Lung microvascular endothelial cell (primary cell): ENCODE measurements around the gene VPS37C. TPM values are rescaled to one million over a fixed set of nuclear protein-coding genes. Genes with fewer than 3 reads are reported as not detected.
"Not testable (repeated sequence)": the region's sequence is repeated elsewhere in the genome, so short reads cannot be mapped to it uniquely, and the experiment has no call there.

ENCODE experiments used
- DNase-seq, 2 donors: peaks; one replicate each; pipeline versions ENCODE4 v3.0.0 to v3.0.0-alpha.2; 2010; ENCODE audit warnings: low read depth in 2 of 2
- total RNA-seq: library from RNA; depleted of rRNA; stranded (reverse); fragments of >200 nt; gene quantifications from 2 replicates; pipeline ENCODE4 v1.2.1, GENCODE V29; 2014

Gene VPS37C
- total RNA-seq, result 4.4 and 6.2 TPM in 2 replicates

DNA sequence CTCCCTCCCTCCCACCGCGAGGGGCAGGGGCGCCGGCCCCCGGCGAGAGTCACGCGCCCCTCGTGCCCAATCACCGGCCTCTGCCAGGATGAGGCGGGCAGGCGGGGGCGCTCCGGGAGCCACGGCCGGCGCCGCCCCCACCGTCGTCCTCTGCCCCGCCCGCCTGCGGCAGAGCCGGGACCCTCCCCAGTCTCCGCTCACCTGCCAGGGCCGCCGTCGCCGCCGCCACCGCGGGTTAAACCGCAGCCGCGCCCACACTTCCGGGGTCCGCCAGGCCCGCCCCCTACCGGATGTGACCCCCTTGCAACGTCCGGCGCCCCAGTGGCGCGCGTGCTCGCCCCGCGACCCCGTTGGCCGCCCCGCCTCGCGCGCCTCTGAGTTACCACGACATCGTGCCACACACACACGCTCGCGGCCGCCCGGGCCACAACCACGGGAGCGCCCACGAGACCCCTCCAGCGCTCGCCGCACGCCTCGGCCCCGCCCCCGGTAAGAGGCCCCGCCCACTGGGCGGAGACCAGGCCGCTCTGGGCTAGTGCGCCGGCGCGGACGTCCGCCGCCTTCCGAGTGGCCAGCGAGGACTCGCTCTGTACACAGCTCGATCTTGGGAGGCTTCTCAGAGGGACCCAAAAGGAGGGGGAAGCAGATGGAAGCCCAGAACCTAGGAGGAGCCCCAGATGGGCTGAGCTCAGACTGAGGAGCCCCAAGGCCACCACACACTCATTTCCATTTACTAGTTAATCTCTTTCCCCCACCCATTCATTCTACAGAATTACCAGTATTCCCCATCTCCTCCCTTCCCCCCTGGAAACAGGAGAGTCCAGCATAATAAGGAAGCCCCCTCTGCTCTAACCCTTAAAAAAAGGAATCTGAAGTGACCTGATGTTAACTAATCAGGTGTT is at the start of gene VPS37C:
VPS37C (minus strand) TSS at position 237 of the 902 bp plus-strand sequence. CDS start 22,597 bp downstream, outside the sequence.
- peak; percentile 85 to 90 for DNase-seq

DNA sequence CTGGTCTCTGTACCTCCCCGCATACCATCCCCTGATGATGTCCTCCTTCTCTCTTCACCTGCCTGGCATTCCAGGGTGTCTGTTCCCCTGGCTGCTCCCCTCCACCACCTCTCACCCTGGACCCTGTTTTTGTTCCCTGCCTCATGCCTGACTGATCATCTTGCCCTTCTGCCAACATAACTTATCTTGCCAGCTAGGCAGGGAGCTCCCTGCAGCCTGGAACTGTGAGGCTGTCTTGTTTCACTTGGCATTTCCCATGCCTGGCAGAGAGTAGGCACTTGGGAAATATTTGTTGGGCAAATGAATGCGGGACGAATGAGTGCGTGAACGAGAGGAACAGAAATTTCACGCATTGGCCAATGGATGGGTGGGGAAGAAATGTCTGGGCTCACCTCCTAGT is 49.4 kb upstream of the VPS37C start:
- not testable (repeated sequence) for DNase-seq

DNA sequence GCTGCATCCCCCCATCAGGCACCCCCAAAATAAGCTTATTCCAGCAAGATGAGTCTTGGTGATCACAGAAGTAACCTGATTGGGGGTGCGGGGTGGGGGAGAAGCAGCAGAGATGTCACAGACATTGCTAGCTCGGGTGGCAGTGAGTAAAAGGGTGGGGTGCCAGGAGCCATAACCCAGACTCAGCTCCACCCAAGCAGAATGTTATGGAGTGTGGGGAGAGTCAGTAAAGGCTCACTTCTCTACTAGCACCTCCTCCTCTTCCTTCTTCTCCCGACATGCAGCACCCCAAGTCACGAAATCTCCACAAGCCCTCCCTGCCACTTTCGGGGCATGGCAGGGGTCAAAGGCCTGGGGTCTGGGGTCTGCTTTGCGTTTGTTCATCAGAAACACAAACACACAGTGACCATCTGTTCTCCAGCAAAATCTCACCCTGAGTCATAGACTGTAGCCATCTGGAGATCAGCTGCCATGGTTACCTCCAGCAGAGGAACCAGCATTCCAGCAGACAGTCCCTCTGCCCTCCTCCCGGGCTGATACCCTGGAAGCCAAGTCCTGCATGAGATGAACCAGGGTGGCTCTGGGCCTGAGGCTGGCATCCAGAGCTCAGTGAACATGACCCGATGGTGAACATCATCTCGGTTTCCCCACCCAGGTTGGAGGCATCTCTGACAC is 46.5 kb upstream of the VPS37C start:
- not testable (repeated sequence) for DNase-seq

DNA sequence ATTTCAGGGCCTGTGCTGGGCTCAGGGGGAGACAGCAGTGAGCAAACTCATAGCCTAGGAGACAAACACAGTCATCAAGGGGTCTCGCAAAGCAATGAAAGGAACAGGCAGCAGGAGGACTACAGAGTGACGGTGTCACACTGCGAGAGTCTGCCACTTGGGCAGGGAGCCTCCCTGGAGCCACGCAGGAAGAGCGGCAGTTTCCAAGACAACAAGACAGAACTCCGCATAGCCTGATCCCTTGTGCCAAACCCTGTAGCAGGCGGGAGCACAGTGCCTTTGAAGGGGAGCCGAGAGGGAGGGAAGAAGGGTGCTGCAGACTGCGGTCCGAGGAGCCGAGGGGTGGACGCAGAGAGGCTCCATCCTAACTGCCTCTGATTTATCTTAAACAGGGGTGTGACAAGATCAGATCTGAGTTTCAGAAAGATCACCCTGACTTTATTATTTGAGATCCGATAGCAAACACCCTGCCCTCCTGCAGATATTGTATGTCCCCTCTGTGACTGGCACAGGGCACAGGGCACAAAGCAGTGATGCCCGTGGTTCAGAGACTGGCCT is 43.4 kb upstream of the VPS37C start:
- not testable (repeated sequence) for DNase-seq

DNA sequence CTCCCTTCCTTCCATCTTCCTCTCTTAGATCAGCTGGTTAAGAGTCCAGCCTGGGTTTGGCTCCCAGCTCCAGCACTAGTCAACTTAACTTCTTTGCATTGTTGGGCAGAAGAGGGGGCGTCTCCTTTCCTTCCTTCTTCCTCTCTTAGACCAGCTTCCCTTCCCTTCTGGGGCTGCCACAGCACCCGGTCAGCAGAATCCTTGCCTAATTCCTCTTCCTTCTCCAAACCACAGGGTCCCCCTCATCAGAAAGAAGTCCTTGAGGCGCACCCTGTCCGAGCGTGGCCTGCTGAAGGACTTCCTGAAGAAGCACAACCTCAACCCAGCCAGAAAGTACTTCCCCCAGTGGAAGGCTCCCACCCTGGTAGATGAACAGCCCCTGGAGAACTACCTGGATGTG is 42.6 kb upstream of the VPS37C start:
- not testable (repeated sequence) for DNase-seq

DNA sequence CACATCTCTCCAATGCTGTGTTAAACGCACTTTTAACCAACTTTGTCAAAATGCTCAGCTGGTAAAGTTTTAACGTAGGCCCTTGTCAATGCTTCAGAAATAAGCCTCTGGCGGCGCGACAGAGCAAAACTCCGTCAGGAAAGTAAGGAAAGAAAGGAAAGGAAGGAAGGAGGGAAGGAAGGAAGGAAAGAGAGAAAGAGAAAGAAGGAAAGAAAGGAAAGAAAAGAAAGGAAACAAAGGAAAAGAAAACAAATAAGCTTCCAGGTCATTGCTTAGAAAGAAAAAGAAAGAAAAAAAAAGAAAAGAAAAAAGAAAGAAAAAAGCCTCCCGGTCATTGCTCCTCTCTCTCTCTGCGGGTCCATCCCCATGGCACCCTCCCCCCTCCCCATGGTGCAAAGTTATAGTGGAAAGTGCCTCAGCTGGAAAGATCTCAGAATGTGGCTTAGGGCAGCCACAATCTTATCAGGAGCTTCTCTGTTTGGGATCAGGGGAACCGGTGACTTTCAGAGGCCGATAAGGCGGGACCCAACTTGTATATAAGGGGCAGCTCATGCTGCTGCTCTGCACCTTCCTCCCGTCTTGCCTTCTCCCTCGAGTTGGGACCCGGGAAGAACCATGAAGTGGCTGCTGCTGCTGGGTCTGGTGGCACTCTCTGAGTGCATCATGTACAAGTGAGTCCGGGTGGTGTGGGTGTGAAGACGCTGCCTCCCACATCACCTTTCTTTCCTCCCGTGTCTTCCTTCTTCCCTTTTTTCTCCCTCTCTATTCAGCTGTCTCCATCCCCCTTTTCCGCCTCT is 41.9 kb upstream of the VPS37C start, which contains the start of gene PGA3:
PGA3 (plus strand) TSS at position 566 of the 797 bp plus-strand sequence; CDS start at position 616, 50 bp downstream.
- DNase-seq, result not testable (repeated sequence)

DNA sequence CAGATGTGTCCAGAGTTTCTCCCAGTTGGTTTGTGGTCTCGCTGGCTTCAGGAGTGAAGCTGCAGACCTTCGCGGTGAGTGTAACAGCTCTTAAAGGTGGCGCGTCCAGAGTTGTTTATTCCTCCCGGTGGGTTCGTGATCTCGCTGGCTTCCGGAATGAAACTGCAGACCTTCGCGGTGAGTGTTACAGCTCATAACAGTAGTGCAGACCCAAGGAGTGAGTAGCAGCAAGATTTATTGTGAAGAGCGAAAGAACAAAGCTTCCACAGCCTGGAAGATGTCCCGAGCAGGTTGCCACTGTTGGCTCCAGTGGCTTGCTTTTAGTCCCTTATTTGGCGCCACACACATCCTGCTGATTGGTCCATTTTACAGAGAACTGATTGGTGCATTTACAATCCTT is 40.2 kb upstream of the VPS37C start:
- DNase-seq, result no peak

DNA sequence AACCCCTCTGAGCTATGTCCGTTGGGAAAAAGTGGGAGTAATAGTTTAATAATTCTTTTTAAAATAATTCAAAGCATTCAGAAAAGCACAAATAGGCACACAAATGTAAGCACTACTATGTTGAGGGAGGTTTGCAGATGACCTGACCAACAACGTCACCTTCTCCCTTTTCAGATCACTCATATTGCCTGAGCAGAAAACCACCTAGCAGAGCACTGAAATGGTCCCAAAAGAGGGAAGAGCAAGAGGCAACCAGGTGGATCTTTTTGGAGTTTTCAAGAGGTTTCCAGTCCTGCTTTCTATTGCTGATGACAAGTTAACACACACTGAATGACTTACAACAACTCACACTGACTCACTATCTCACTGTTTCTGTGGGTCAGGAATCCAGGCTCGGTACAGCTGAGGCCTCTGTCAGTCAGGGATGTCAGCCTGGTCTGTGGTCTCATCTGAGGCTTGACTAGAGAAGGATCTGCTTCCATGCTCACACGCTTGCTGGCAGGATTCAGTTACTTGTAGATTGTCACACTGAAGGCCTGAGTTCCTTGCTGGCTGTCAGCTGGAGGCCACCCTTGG is 37.8 kb upstream of the VPS37C start:
- no peak for DNase-seq

DNA sequence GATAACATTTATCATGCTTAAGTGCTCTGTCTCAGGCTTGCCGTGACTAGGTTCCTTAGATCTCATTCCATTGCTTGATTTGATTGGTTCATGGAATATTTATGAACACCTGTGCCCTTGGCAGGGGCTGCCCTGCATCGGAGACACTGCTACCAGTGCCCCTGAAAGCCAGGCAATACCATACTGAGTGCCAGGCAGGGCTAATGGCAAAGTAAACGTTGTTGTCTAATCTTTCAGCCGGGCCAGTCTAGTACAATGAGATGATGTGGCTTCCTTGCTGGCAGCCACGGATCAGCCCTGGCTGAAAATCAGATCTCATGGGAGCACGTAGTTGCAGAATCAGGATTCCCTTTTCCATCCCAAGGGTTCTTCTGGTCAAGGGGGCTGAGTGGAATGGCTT is 37.1 kb upstream of the VPS37C start:
- DNase-seq, result no peak

DNA sequence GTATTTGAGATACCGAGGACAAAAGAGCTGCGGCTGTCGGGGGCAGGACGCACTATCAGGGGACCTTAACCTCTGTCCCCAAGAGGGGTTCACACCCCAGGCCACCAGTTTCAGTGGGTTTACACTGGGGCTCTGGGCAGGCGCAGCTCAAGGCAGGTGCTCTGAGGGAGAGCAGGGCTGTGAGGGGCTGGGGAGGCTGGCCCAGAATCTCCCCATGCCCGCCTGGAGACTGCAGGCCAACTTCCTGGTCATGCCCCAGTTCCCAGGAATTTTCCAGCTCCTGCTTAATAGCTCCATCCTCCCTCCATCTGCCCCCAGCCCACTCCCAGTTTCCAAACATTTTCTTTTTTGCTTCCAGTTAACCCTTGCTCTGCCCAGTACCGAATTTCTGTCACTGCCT is 34.5 kb upstream of the VPS37C start:
- no peak for DNase-seq

DNA sequence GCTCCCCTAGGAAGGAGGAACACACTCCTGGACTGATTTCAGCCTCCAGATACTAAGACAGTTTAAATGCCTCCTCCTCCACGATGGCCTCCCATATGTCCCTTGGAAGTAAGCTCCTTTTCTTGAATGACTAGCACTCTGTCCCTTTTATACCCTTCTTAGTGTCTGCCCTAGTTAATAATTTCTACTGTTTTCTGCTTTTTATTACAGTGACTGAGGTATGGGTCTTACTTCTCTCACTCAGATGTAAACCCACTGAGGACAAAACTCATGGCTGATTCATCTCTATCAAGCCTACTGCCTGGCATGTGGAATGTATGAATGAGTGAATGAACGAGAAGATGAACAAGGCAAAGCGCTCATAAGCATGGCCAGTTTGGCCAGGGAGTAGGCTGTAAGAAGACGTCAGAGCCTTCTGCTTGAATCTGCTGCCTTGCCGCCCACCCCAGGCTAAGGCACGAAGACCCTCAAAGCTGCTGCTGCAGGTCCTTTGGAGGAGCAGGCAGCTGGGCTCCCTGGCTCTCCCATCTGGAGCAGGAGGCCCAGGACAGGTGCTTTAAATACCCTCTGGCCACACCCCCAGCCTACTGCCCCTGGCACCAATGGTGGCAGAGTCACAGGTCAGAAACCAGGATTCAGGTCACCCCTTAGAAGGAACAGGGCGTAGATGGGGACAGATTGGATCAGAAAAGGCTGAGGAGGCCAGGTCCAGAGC is 33.9 kb upstream of the VPS37C start:
- no peak for DNase-seq

DNA sequence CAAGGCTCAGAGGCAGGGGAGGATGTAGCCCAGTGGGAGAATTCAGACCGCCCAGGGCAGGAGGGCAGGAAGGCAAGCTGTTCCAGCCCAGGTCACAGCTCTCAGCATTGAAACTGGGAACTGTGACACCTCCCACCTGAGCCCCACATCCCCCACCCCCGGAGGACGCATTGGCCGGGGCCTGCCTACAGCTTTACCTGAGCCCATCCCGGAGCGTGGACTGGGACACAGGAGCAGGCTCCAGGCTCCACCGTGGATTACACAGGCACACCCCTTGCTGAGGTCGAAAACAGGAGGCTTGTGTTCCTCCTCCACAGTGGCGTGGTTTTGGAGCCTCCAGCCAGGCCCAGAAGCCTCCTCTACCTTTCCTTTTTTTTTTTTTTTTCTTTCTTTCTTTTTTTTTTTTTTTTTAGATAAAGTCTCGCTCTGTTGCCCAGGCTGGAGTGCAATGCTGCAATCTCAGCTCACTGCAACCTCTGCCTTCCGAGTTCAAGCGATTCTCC is 33.0 kb upstream of the VPS37C start:
- no peak for DNase-seq

DNA sequence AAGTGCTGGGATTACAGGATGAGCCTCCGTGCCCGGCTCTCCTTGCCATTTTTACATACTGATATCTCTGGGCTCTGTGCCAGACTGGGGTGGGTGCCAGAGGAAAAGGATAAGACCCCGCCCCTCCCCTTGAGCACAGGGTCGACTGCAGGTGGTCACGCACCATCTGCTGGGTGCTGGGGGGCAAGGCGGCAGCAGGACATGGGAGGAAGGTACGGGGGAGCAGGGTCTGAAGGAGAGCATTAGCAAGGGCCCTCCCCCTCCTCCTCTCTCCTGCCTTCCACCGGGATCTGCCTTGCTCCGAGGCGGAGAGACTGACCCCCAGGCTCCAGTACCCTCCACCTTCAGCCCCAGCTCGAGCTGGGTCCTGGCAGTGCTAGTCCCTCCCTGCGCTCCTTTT is 32.4 kb upstream of the VPS37C start:
- DNase-seq, result no peak

DNA sequence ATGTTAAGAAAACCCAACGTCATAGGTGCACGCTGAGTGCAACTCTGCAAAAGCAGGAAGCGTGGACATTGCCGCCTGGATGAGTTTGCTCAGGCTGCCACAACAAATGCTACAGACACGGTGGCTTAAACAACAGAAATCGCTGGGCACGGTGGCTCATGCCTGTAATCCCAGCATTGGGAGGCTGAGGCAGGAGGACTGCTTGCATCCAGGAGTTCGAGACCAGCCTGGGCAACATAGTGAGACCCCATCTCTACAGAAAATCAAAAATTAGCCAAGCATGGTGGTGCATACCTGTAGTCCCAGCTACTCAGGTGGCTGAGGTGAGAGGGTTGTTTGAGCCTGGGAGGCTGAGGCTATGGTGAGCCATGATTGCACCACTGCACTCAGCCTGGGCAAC is 28.7 kb upstream of the VPS37C start:
- no peak for DNase-seq

DNA sequence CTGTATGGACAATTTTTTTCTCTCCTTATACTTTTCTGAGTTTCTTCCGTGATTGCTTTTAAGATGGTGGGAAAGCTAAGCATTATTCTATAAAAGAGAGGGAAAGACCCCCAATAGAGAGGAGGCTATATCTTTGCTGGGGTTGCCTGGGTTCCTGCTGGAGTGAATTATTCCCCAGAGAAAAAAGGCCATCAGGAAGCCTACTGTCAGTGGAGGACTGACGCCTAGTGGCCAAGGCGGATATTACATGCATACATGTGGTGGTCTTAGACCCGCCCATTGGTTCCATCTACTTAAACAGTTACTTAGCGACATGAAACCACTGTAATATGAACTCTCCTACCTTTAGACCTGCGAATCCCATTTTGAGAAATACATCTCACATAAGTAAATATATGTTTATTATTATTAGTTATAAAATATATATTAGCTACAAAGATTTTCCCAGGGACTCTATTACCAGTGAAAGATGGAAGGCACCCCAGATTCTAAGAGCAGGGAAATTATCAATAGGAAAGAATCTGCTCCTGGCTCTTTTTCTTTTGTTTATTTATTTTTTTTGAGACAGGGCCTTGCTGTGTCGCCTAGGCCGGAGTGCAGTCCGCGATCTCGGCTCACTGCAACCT is 26.4 kb upstream of the VPS37C start:
- DNase-seq, result peak; percentile 80 to 86

DNA sequence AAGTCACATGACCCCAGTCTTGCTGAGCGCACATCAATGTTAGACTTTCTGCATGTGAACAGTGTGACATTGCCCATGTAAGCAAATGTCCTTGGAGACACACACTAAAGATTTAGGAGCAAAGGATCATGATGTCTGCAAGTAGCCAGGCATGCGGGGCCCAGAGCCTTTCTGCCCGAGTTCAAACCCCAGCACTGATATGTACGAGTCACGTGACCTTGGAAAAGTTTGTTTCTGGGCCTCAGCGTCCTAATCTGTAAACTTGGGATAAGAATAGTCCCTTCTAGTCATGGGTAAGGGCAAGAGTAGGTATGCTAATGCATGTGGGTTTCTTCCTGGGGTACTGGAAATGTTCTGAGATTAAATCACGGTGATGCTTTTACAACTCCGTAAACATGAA is 25.3 kb upstream of the VPS37C start:
- no peak for DNase-seq

DNA sequence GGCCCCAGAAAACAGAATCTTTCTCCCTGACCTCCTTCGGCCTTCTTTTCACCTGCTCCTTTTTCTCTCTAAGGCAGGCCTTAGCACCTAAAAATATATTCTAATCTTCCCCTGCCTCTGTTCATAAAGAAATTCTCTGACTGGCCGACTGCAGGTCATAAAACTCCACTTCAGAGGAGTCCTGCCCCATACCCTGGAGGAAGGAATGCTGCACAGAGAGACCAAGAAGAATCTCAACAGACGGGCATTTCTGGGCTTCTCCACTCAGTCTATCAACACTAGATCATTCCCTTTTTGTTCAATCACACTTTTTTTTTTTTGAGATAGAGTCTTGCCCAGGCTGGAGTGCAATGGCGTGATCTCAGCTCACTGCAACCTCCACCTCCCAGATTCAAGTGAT is 22.4 kb upstream of the VPS37C start:
- no peak for DNase-seq

DNA sequence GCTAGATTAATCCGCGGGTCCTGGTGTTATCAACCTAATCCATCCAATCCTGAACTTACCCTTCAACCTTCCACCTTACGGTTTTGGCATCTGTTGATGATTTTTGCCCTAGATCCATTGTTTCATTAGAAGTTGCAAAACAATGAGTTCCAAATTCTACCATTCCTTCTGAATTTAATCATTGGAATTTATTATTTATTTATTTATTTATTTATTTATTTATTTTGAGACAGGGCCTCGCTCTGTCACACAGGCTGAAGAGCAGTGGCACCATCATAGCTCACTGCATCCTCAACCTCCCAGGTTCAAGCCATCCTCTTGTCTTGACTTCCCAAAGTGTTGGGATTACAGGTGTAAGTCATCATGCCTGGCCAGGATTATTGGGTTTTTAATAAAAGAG is 20.3 kb upstream of the VPS37C start:
- no peak for DNase-seq

DNA sequence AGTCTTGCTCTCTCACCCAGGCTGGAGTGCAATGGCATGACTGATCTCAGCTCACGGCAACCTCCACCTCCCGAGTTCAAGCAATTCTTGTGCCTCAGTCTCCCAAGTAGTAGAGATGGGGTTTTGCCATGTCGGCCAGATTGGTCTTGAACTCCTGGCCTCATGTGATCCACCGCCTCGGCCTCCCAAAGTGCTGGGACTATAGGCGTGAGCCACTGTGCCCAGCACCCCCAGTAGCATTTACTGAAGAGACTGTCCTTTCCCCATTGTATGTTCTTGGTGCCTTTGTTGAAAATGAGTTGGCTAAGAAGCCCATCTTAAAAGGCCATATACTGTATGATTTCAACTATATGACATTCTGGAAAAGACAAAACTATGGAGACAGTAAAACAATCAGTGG is 19.0 kb upstream of the VPS37C start:
- DNase-seq, result not testable (repeated sequence)

DNA sequence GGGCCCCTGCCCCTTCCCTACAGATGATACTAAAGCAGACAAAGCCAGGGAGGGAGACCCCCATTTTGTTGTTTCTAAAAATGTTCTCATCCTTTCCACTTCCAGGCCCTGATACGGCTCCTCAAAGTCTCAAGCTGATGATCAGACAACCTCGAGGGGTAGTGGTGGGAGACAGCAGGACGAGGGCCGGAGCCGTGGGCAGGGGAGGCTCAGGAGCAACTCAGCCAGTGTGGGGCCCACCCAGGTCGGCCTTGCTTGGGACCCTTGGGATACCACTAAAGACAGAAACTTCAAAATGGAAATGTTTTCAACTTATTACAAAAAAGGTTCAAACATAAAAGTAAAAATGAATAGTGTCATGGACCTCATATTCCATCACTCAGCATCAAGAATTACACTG is 15.2 kb upstream of the VPS37C start:
- DNase-seq, result no peak
